ENCODE measurements around the gene KCNH8. TPM values are rescaled to one million over a fixed set of nuclear protein-coding genes. Genes with fewer than 3 reads are reported as not detected.
A peak's percentile ranks its signal among the peaks of the same experiment; 100 is the strongest.

The KCNH8 gene
- total and polyA plus RNA-seq, 10 of the 15 experiments (the other 5 are each of a cell fraction or from before 2014, with no cell fraction given) = under 0.01 to 0.18 (median 0.07) TPM; not detected in 2

DNA sequence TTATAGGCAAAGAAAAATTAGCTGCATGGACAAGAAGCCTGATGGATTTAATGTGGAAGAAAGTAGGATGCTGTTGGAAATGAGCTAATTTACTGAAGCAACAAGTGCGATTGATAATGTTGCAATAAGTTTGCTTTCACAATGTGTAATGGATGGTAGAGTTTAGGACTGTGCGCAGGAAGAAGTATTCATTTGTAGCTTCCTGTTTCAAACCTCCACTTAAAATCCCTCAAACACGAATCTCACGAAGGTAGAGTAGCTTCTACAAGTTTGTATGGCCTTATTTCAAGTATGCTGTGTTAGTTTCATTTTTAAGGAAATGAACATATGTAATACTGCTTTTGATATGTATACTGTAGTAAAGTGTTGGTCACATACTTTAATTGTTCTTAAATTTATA, 42.3 kb downstream of the KCNH8 start:
- ChIA-PET CTCF (no interaction called here), SMC1A (ENCODE audit: uncharacterized antibody, unreplicated experiment) (interaction anchor here (1.1 kb wide), 1 partner anchor 26 kb away, joined by 3 read pairs; no protein-coding TSS in a partner anchor), POLR2A (no interaction called here), RAD21 (ENCODE audit: unreplicated experiment) (no interaction called here)
- H4K20me1 ChIP-seq (ENCODE audit: control insufficient read depth, insufficient read depth) = no peaks in the 10 kb centered on the region
- H3K9me3 ChIP-seq (replicated peaks; ENCODE audit: control insufficient read depth, insufficient read depth, low read length) = no peaks in the 10 kb centered on the region
- in situ Hi-C loops (cut with MboI) = no loop called here
- DNase-seq (ENCODE audit: low read depth, low spot score) (no peak), FAIRE-seq (no peak), ATAC-seq (peak; percentile 58)
- H3K4me3 ChIP-seq = no peak overlapping the region
- H3K27me3 ChIP-seq (replicated peaks in 1 of 2; ENCODE audit: control insufficient read depth in 2 of 2, insufficient read depth in 2 of 2, low read length in 1 of 2) = no peaks in the 10 kb centered on the region
- H3K4me1 ChIP-seq (ENCODE audit: control insufficient read depth, insufficient read depth, low read length) = no peaks in the 10 kb centered on the region
- no peak overlapping the region for H3K9ac ChIP-seq (ENCODE audit: control insufficient read depth, insufficient read depth, low read length)
- WGBS (ENCODE audit: insufficient coverage, insufficient replicate concordance, low lambda C conversion rate, missing lambda C conversion rate) = 3% methylated on average over 4 of the region's 4 CpGs
- no peaks in the 10 kb centered on the region for H3K36me3 ChIP-seq (ENCODE audit: control insufficient read depth in 2 of 2, insufficient read depth in 2 of 2, low read length in 1 of 2)
- H3K4me2 ChIP-seq (ENCODE audit: control insufficient read depth, insufficient read depth) = no peak overlapping the region; the same call in 1 of the 2 replicates
- BruUV-seq (replicated peaks) = no TSS peak
- no peaks in the 10 kb centered on the region for H3K79me2 ChIP-seq (ENCODE audit: control insufficient read depth, insufficient read depth, low read length)
- intact Hi-C loops (cut with micrococcal nuclease; ENCODE audit: unreplicated experiment) = no loop called here
- H2AFZ ChIP-seq (ENCODE audit: control insufficient read depth, low read depth, low read length) = no peak overlapping the region; the same call in 1 of the 2 replicates
- no peak overlapping the region for H3K27ac ChIP-seq (ENCODE audit: control insufficient read depth, insufficient read depth)
- TF ChIP-seq CHD4 (IDR thresholded peaks at IDR 0.05) = no peak
- TF ChIP-seq KDM1A (IDR thresholded peaks at IDR 0.05; ENCODE audit: borderline replicate concordance) = no peak
- no peak for TF ChIP-seq KAT2A (conservative IDR thresholded peaks at IDR 0.05; ENCODE audit: control insufficient read depth, low read depth, low read length)
- peak in 1 of 2 experiments; percentile 38; a peak in 1 of 4 replicates for TF ChIP-seq ETV6 (conservative IDR thresholded peaks at IDR 0.05 in 1 of 2, IDR thresholded peaks at IDR 0.05 in 1 of 2; ENCODE audit: borderline replicate concordance in 1 of 2, low read depth in 1 of 2)
- TF ChIP-seq, protein P1, sequence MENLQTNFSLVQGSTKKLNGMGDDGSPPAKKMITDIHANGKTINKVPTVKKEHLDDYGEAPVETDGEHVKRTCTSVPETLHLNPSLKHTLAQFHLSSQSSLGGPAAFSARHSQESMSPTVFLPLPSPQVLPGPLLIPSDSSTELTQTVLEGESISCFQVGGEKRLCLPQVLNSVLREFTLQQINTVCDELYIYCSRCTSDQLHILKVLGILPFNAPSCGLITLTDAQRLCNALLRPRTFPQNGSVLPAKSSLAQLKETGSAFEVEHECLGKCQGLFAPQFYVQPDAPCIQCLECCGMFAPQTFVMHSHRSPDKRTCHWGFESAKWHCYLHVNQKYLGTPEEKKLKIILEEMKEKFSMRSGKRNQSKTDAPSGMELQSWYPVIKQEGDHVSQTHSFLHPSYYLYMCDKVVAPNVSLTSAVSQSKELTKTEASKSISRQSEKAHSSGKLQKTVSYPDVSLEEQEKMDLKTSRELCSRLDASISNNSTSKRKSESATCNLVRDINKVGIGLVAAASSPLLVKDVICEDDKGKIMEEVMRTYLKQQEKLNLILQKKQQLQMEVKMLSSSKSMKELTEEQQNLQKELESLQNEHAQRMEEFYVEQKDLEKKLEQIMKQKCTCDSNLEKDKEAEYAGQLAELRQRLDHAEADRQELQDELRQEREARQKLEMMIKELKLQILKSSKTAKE (IDR thresholded peaks at IDR 0.05; ENCODE audit: low read depth, poor library complexity, severe bottlenecking) = no peak
- no peak for TF ChIP-seq PAX5 (IDR thresholded peaks at IDR 0.05; ENCODE audit: borderline replicate concordance, low read depth, low read length)
- no peak for TF ChIP-seq SREBF2 (IDR thresholded peaks at IDR 0.05; ENCODE audit: low read length)
- TF ChIP-seq FOXK2 (IDR thresholded peaks at IDR 0.05) = no peak
- TF ChIP-seq, protein P2, sequence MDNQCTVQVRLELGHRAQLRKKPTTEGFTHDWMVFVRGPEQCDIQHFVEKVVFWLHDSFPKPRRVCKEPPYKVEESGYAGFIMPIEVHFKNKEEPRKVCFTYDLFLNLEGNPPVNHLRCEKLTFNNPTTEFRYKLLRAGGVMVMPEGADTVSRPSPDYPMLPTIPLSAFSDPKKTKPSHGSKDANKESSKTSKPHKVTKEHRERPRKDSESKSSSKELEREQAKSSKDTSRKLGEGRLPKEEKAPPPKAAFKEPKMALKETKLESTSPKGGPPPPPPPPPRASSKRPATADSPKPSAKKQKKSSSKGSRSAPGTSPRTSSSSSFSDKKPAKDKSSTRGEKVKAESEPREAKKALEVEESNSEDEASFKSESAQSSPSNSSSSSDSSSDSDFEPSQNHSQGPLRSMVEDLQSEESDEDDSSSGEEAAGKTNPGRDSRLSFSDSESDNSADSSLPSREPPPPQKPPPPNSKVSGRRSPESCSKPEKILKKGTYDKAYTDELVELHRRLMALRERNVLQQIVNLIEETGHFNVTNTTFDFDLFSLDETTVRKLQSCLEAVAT (IDR thresholded peaks at IDR 0.05) = no peak
- TF ChIP-seq, protein P3, sequence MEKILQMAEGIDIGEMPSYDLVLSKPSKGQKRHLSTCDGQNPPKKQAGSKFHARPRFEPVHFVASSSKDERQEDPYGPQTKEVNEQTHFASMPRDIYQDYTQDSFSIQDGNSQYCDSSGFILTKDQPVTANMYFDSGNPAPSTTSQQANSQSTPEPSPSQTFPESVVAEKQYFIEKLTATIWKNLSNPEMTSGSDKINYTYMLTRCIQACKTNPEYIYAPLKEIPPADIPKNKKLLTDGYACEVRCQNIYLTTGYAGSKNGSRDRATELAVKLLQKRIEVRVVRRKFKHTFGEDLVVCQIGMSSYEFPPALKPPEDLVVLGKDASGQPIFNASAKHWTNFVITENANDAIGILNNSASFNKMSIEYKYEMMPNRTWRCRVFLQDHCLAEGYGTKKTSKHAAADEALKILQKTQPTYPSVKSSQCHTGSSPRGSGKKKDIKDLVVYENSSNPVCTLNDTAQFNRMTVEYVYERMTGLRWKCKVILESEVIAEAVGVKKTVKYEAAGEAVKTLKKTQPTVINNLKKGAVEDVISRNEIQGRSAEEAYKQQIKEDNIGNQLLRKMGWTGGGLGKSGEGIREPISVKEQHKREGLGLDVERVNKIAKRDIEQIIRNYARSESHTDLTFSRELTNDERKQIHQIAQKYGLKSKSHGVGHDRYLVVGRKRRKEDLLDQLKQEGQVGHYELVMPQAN (conservative IDR thresholded peaks at IDR 0.05) = no peak
- no peak for TF ChIP-seq NR2F1 (conservative IDR thresholded peaks at IDR 0.05)
- no peak for TF ChIP-seq ZNF274 (IDR thresholded peaks at IDR 0.05; ENCODE audit: insufficient read depth, insufficient read length)
- TF ChIP-seq NFXL1 (IDR thresholded peaks at IDR 0.05; ENCODE audit: borderline replicate concordance) = no peak
- no peak for TF ChIP-seq DPF2 (IDR thresholded peaks at IDR 0.05)
- no peak for TF ChIP-seq SUPT20H (IDR thresholded peaks at IDR 0.05; ENCODE audit: borderline replicate concordance, control insufficient read depth, low read depth, low read length)
- TF ChIP-seq BHLHE40 (IDR thresholded peaks at IDR 0.05; ENCODE audit: borderline replicate concordance in 1 of 2, low read depth in 2 of 2, low read length in 1 of 2) = no peak
- TF ChIP-seq ESRRA (IDR thresholded peaks at IDR 0.05; ENCODE audit: low read length) = no peak
- TF ChIP-seq MTA3 (IDR thresholded peaks at IDR 0.05; ENCODE audit: borderline replicate concordance, low read length) = no peak
- no peak for TF ChIP-seq CEBPB (IDR thresholded peaks at IDR 0.05; ENCODE audit: borderline replicate concordance in 1 of 2, low read depth in 2 of 2, low read length in 2 of 2)
- TF ChIP-seq JUND (IDR thresholded peaks at IDR 0.05; ENCODE audit: low read depth, low read length) = no peak
- peak; percentile 68 for TF ChIP-seq JUNB (IDR thresholded peaks at IDR 0.05)
- no peak for TF ChIP-seq ATF7 (IDR thresholded peaks at IDR 0.05; ENCODE audit: low read depth)
